NT2/D1 (cell line): Measurements from ENCODE around the gene ANK3.

ENCODE experiments used
- DNase-seq: peaks from one replicate; pipeline ENCODE4 v3.0.0-alpha.2; 2011; ENCODE audit warnings: low read depth, low spot score
- H3K27me3 ChIP-seq: 2 replicates; pipeline ENCODE4 v1.6.0; 2011; ENCODE audit warnings: mild to moderate bottlenecking; ENCODE audit not compliant: insufficient read length, insufficient read depth
- H3K36me3 ChIP-seq: 2 replicates; pipeline ENCODE4 v1.6.1; 2011; ENCODE audit warnings: mild to moderate bottlenecking, low read length, mixed read lengths; ENCODE audit not compliant: insufficient read depth, insufficient read length
- H3K4me1 ChIP-seq: 2 replicates; pipeline ENCODE4 v1.5.1; 2011; ENCODE audit not compliant: insufficient read depth, insufficient read length
- H3K4me3 ChIP-seq: 2 replicates; pipeline ENCODE4 v1.5.1; 2011; ENCODE audit warnings: low read depth; ENCODE audit not compliant: insufficient read length
- H3K9ac ChIP-seq: 2 replicates; pipeline ENCODE4 v1.6.0; 2011; ENCODE audit warnings: low read depth; ENCODE audit not compliant: insufficient read length
- H3K9me3 ChIP-seq: 2 replicates; pipeline ENCODE4 v1.5.1; 2011; ENCODE audit warnings: mild to moderate bottlenecking, low read length; ENCODE audit not compliant: insufficient read depth
- SUZ12 ChIP-seq: IDR thresholded peaks from 2 replicates; pipeline ENCODE4 v1.6.1; 2011; ENCODE audit not compliant: insufficient read length, insufficient read depth; ENCODE audit errors: extremely low read depth
- YY1 ChIP-seq: IDR thresholded peaks from 2 replicates; pipeline ENCODE4 v1.6.1; 2011; ENCODE audit not compliant: insufficient read length, insufficient read depth
- ZNF274 ChIP-seq: IDR thresholded peaks from 2 replicates; pipeline ENCODE4 v1.6.1; 2011; ENCODE audit warnings: mild to moderate bottlenecking, low read depth, low read length

Gene ANK3

GRCh38 chr10:60291344-60291930 lies 98.2 kb downstream of the ANK3 start:
- no peaks in the 10 kb centered on the region for H3K27me3 ChIP-seq
- H3K36me3 ChIP-seq, result no peaks in the 10 kb centered on the region
- no peak overlapping the region for H3K9ac ChIP-seq
- TF ChIP-seq ZNF274 (no peak), YY1 (no peak), SUZ12 (no peak)
- no peak for DNase-seq
- no peaks in the 10 kb centered on the region for H3K4me1 ChIP-seq
- no peaks in the 10 kb centered on the region for H3K9me3 ChIP-seq
- H3K4me3 ChIP-seq, result no peak overlapping the region

- H3K9ac ChIP-seq, result no peak overlapping the region
- H3K4me1 ChIP-seq, result no peaks in the 10 kb centered on the region
- H3K27me3 ChIP-seq, result no peaks in the 10 kb centered on the region
- no peak for TF ChIP-seq SUZ12
- TF ChIP-seq ZNF274, result no peak
- no peak for TF ChIP-seq YY1
- no peak for DNase-seq
- H3K9me3 ChIP-seq, result no peaks in the 10 kb centered on the region
- H3K36me3 ChIP-seq, result no peaks in the 10 kb centered on the region
- no peak overlapping the region for H3K4me3 ChIP-seq
Observed at GRCh38 chr10:60290558-60290957, 99.1 kb downstream of the ANK3 start.

GRCh38 chr10:60289800-60290199 lies 99.9 kb downstream of the ANK3 start:
- Histone ChIP-seq H3K36me3 (no peaks in the 10 kb centered on the region), H3K4me1 (no peaks in the 10 kb centered on the region), H3K27me3 (no peaks in the 10 kb centered on the region), H3K4me3 (no peak overlapping the region), H3K9ac (no peak overlapping the region), H3K9me3 (no peaks in the 10 kb centered on the region)
- DNase-seq, result no peak
- no peak for TF ChIP-seq YY1
- TF ChIP-seq ZNF274, result no peak
- no peak for TF ChIP-seq SUZ12

GRCh38 chr10:60288256-60288655 lies 101.4 kb downstream of the ANK3 start:
- Histone ChIP-seq H3K36me3 (no peaks in the 10 kb centered on the region), H3K27me3 (no peaks in the 10 kb centered on the region), H3K4me3 (no peak overlapping the region), H3K9me3 (no peaks in the 10 kb centered on the region), H3K9ac (no peak overlapping the region), H3K4me1 (no peaks in the 10 kb centered on the region)
- DNase-seq, result no peak
- TF ChIP-seq YY1 (no peak), SUZ12 (no peak), ZNF274 (no peak)

GRCh38 chr10:60286559-60286958 lies 103.1 kb downstream of the ANK3 start:
- TF ChIP-seq SUZ12 (no peak), ZNF274 (no peak), YY1 (no peak)
- no peak overlapping the region for H3K4me3 ChIP-seq
- DNase-seq, result no peak
- H3K4me1 ChIP-seq, result no peaks in the 10 kb centered on the region
- H3K9me3 ChIP-seq, result no peaks in the 10 kb centered on the region
- H3K27me3 ChIP-seq, result no peaks in the 10 kb centered on the region
- H3K36me3 ChIP-seq, result no peaks in the 10 kb centered on the region
- H3K9ac ChIP-seq, result no peak overlapping the region

- H3K4me3 ChIP-seq, result no peak overlapping the region
- H3K27me3 ChIP-seq, result no peaks in the 10 kb centered on the region
- no peak for DNase-seq
- no peak overlapping the region for H3K9ac ChIP-seq
- no peaks in the 10 kb centered on the region for H3K4me1 ChIP-seq
- no peaks in the 10 kb centered on the region for H3K36me3 ChIP-seq
- no peaks in the 10 kb centered on the region for H3K9me3 ChIP-seq
- TF ChIP-seq SUZ12, result no peak
- TF ChIP-seq ZNF274, result no peak
- TF ChIP-seq YY1, result no peak
Observed at GRCh38 chr10:60283397-60283796, 106.3 kb downstream of the ANK3 start.

- no peak for TF ChIP-seq ZNF274
- no peak for TF ChIP-seq YY1
- no peak for TF ChIP-seq SUZ12
- H3K9ac ChIP-seq, result no peak overlapping the region
- H3K36me3 ChIP-seq, result no peaks in the 10 kb centered on the region
- H3K4me1 ChIP-seq, result no peaks in the 10 kb centered on the region
- H3K9me3 ChIP-seq, result no peaks in the 10 kb centered on the region
- no peak for DNase-seq
- no peaks in the 10 kb centered on the region for H3K27me3 ChIP-seq
- no peak overlapping the region for H3K4me3 ChIP-seq
Observed at GRCh38 chr10:60282771-60283353, 106.8 kb downstream of the ANK3 start.
